ENCODE results near the gene ARHGAP35.
"Not testable (repeated sequence)": the region's sequence is repeated elsewhere in the genome, so short reads cannot be mapped to it uniquely, and the experiment has no call there.

The ARHGAP35 gene

DNA sequence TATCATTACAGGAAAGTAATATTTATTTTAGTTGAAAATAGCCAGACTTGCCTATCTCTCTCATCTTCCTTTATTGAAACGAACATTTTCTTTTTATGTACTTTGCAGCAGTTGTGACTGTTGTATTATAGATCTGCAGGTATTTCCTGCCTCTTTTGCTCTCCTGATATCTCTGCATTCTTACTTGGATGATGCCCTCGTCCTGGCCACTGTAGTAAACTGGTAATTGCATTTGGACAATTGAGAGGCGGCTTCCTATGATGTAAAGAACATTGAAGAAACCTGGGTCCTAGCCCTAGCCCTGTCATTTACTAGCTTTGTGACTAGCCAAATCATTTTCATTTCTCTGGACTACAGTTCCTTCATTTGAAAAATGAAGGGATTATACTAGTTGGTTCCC lies 6.4 kb downstream of the ARHGAP35 start:
- no peak for DNase-seq

DNA sequence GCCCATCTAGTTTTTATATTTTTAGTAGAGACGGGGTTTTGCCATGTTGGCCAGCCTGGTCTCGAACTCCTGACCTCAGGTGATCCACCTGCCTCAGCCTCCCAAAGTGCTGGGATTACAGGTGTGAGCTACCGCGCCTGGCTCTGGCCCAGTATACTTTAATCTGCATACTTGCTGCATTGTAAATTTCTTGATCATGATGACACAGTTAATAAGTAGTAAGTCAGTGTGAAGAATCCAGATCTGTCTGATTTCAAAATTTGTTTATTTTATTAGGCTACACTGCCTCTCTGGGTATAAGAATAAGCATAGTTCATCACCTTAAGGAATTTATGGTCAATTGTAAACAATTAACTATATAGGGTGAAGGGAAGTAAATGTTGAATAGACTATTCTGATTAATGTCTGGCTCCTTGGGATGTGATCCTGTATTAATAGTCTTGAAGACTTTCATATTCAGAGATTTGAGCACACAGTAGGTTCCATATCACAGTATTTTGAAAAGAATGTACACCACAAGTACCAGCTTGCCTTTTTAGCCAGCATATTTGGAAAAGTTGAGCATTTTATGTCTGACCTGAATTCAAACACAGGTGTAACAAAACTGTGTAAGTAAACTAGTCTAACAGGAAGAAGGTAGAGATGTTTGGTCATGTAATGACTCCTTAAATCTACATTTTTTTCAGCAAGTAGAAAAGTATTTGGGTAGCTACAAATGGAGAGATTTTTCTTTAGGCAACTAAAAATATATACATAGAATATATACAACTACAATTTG lies 7.4 kb downstream of the ARHGAP35 start:
- DNase-seq, result no peak

DNA sequence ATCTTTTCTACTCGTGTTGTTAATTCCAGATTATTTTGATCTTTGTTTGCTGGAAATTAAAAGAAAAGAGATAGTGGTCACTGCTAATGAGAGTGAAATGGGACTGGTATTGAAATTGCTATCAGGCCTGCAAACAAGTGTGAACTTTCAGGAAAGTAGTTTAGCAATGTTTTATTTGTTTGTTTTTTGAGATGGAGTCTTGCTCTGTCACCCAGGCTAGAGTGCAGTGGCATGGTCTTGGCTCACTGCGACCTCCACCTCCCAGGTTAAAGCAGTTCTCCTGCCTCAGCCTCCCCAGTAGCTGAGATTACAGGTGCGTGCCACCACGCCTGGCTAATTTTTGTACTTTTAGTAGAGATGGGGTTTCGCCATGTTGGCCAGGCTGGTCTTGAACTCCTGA lies 10.4 kb downstream of the ARHGAP35 start:
- DNase-seq, result not testable (repeated sequence)

DNA sequence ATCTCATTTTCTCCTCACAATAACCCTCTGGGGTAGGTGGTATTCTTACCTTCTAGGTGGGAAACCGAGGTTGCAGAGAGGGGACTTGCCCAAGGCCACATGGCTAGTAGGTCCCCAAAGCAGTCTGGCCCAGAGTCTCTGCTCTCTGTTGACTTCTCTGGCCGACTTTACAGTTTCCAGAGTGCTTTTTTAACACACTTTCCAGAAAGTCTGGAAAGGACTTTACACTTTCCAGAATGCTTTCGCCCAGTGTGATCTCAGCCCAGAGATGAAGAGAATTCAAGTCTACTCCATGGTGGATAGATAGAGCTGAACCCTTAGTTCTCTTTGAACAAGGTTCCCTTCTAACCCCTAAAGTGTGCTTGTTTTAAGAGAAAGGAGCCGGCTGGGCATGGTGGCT lies 12.2 kb downstream of the ARHGAP35 start:
- no peak for DNase-seq

DNA sequence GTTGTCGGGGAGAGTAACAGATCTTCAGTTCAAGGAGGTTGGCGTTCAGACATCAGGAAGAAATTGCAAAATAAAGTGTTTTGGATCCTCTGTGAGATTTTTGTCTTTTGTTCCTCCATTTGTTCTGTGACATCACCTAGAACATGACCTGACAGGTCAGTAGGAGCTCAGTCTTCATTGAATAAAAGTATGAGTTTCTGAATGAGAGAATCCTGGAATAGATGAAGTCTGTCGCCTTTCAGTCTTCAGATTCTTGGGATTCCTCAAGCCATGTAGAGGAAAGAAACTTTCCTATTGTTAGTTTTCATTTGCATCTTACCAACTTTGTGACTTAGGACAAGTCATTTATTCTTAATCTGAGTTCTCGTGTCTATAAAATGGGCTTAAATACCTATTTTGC lies 14.4 kb downstream of the ARHGAP35 start:
- no peak for DNase-seq

DNA sequence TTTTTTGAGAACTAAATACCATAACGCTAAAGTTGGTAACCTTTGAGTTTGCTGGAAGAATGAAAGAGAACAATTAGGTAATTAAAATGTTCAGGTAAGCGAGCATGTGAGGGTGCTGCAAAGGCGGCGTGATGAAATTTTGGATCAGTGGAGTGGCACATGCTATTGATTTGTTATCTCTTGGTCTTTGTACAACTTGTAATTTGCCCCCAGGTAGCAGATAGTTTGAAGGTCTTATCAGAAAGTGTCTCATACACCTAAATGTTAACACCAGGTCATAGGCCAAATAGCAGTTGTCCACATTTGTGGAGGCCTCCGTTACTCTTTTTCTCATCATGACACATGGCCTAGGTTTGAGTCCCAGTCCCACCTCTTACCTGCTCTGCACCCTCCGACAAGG lies 14.9 kb downstream of the ARHGAP35 start:
- DNase-seq, result no peak

DNA sequence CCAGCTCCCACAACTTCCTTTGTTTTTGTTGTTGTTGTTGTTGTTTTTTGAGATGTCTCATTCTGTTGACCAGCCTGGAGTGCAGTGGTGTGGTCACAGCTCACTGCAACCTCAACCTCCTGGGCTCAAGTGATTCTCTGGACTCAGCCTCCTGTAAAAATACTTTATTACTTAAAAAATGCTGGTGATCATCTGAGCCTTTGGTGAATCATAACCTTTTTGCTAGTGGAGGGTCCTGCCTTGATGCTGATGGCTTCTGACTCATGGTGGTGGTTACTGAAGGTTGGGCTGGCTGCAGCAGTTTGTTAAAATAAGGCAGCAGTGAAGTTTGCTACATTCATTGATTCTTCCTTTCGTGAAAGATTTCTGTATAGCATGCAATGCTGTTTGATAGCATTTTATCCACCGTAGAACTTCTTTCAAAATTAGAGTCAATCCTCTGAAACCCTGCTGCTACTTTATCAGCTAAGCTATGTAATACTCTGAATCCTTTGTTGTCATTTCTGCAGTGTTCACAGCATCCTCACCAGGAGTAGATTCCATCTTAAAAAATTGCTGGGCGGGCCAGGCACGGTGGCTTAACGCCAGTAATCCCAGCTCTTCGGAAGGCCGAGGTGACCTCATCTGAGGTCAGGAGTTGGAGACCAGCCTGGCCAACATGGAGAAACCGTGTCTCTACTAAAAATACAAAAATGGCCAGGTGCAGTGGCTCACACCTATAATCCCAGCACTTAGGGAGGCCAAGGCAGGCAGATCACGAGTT lies 18.0 kb downstream of the ARHGAP35 start:
- DNase-seq, result no peak

DNA sequence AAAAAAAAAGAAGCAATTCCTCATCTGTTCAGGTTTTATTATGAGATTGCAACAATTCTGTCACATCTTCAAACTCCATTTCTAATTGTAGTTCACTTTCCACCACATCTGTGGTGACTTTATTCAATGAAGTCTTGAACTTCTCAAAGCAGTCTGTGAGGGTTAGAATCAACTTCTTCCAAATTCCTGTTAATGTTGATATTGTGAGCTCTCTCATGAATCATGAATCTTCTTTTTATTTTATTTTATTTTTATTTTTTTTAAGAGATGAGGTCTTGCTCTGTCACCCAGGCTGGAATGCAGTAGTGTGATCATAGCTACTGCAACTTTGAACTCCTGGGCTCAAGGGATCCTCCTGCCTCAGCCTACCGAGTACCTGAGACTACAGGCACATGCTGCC lies 19.6 kb downstream of the ARHGAP35 start:
- no peak for DNase-seq

DNA sequence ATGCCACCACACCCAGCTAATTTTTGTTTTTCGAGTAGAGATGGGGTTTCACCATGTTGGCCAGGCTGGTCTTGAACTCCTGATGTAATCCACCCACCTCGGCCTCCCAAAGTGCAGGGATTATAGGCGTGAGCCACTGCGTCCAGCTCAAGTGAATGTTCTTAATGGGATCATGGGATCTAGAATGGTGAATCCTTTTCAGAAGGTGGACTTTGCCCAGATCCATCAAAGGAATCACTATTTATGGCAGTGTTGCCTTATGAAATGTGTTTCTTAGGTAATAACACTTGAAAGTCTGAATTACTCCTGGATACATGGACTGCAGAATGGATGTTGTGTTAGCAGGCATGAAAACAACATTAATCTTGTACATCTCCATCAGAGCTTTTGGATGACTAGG lies 20.3 kb downstream of the ARHGAP35 start:
- no peak for DNase-seq

DNA sequence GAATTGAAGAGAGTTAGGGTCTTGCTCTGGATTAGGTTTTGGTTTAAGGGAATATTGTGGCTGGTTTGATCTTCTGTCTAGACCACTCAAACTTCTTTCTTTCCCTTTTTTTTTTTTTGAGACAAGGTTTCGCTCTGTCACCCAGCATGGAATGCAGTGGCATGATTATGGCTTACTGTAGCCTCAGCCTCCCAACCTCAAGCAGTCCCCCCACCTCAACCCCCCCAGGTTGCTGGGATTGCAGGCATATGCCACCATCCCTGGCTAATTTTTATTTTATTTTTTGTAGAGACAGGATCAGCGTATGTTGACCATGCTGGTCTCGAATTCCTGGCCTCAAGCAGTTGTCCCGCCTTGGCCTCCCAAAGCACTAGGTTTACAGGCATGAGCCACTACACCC lies 21.2 kb downstream of the ARHGAP35 start:
- no peak for DNase-seq

DNA sequence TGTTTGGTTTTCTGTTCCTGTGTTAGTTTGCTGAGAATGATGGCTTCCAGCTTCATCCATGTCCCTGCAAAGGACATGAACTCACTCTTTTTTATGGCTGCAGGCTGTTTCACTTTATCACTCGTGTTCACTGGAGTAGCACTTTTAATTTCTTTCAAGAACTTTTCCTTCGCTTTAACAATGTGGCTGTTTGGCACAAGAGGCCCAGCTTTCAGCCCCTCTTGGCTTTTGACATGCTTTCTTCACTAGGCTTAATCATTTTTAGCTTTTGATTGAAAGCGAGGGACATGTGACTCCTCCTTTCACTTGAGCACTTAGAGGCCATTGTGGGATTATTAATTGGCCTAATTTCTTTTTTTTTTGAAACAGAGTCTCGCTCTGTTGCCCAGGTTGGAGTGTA lies 22.0 kb downstream of the ARHGAP35 start:
- DNase-seq, result not testable (repeated sequence)

DNA sequence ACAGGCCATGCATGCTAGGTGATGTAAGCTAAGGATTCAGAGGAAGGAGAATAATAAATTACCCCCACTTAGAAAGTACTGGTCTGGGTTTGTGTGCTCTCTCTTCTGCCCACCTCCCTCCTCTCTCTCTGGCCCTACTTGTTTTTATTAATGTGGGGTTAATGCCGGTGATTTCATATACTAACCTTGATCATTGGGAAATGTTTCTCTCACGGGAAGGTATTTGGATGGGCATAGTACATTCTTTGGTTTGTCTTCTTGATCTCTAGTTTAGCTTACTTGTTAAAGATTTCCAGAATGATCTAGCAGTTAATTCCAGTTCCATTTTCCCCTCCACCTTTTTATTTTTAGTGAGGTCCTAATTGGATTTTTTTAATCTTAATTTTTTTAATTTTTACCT lies 24.6 kb downstream of the ARHGAP35 start:
- DNase-seq, result no peak

DNA sequence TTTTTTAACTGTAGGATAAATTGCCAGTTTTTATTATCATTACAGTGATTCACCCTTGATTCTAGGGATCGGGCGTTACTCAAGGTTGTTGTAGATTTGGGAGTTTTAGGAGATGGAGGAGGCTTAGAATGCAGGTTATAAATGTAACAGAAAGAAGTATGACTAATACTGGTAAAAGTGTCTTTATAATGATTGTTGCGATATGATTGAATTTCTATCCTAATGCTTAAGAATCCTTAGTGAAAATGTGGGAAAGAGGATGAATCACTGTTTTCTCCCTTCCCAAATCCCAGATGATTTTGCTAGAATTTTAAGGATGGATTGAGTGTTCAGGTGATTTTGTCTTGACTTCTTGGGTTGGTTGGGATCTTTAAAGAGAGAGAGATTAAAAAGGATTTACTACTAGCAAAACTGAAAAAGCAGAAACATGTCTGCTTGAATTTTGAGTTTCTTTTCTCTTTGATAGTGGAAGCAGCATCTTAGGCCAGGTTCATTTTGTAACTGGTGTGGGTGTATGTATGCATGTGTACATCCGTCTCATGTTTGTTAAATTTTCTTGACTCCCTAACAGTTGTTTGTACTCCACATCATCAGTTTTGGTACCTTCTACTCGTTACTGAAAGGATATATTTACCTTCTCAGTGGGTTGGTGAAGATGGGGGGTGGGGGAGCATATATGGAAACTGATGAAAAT lies 25.9 kb downstream of the ARHGAP35 start:
- no peak for DNase-seq

DNA sequence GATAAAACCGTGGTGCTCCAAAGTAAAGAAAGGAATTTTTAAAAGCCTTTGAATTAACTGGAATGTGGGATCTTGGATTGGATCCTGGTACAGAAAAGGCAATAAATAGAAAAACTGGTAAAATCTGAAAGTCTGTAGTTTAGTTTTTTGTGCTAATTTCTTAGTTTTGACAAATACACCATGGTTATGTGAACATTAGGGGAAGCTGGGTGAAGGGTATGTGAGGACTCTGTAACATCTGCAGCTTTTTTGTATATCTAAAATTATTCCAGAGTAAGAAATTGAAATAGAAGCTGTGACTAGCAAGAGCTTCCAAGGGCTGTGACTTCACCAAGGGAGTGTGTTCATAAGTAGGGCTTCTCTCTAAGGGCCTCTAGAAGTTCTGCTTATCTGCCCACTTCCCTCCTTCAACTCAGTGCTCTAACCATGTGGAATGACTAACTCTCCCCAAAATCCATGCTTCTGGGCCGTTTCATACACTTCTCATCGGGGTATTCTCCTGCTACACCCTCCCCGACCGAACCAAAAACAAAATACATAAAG lies 26.5 kb downstream of the ARHGAP35 start:
- no peak for DNase-seq

DNA sequence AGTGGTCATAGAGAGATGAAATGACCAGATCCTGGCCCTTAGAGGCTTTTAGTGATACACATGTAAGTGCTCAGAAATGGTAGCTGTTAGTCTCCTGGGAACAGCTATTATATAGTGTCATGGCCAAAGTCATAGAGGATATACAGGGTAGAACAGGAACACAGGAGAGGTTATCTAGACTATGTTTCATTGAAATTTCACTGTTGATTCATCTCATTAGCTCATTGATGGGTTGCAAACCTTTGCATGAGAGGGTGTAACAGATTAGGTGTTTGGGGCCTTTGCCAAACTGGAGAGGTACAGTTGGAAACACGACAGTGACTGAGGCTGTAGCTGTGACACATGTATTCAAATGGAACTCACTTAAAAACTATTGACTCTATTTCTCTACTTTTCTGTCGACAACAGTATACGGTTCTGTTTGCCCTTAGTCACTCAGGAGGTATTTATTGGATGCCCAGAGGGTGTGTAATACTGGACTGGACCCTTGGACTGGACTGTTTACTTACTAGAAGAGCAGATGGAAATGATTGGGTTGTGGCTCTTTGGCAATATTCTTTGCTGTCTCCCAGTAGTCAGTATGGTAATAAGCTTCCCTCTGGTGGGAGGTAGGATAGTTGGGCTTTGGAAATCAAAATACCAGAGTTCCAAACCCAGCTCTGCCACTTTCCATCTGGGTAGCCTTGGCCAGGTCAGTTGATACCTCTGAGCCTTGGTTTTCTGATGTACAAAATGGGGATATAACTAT lies 29.8 kb downstream of the ARHGAP35 start:
- DNase-seq, result no peak

DNA sequence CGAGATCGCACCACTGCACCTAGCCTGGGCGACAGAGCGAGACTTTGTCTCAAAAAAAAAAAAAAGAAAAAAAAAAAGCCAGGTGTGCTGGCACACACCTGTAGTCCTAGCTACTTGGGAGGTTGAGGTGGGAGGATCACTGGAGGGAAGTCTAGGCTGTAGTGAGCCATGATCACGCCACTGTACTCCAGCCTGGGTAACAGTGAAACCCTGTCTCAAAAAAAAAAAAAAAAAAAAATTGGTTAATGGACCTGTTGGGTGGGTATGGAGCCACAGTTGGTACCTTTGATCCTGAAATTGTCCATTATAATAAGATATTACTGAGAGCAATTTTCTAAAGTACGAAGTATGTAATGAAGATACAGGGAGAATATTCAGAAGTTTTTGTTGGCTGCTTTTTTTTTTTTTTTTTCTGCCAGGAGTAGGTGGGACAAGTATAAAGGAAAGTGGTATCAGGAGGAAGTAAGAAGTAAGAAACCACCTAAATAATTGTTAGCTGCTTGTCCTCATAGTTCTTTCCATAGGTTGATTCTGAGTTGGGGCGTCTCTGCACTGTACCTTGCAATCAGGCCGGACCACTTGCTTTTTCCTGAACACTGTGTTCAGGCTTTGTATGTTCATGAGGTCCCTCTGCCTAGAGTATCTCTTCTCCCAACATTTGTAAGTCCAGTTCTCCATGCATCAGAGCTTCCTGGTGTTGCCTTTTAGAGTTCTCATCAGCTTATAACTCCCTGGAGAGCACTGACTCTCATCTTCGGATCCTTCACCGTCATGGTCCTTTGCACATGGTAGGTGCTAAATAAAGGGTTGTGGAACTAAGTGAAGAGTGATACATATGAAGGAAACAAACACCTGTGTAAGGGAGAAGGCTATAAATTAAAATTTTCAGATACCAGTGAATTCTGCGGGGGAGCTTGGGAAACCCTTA lies 31.7 kb downstream of the ARHGAP35 start:
- no peak for DNase-seq

DNA sequence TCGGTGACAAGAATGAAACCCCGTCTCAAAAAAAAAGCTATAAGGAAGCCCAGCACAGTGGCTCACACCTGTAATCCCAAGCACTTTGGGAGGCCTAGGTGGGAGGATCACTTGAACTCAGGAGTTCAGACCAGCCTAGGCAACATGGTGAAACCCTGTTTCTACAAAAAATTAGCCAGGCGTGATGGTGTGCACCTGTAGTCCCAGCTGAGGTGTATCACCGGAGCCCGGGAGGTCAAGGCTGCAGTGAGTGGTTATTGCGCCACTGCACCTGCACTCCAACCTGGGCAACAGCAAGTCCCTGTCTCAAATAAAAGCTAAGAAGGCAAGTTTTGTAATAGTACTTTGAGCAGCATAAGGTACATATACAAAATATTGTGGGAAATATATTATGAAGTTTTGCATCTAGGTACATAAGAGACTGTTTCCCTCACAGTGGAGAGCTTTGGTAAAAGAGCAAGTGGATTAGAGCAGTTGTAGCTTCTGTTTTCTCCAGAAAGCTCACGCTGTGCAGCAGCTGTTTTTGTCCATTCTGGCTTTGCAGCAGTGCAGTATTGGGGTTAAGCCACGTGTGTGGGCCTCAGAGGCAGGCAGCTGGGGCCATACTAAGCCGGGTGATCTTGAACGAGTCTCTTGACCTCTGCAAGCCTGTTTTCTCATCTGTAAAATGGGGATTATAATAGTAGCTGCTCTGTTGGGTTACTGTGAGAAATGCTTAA lies 35.4 kb downstream of the ARHGAP35 start:
- no peak for DNase-seq

DNA sequence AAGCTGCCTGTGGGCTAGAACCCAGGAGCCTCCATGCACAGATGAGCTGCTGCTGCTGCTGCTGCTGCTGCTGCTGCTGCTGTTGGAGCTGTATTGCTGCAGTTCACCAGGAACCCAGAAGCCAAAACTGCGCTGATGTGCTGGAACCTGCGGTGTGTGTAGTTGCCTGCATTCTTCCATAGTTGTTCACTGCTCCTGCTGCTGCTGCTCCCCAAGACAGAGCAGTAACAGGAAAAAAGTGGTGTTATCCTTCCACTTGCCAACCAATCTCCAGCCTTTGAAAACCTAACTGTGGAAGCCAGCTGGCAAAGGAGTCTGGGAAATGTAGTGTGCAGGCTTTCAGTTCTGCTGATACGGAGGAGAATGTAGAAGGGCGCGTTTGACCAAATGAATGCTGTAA lies 37.9 kb downstream of the ARHGAP35 start:
- DNase-seq, result peak in 24 of 56 donors; percentile 5 to 64 (median 21)

DNA sequence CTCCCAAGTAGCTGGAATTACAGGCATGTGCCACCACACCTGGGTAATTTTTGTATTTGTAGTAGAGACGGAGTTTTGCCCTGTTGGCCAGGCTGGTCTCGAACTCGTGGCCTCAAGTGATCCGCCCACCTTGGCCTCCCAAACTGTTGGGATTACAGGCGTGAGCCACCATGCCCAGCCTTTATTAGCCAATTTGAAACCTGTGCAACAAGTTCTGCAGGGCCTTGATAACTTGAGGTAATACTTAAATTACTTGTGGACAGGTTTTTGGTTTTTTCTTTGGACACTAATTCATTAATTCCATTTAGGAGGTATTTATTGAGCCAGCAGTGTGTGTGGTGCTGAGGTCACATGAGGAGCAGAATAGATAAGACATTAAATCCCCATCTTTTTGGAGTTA lies 39.5 kb downstream of the ARHGAP35 start:
- DNase-seq, result no peak
